Measurements from ENCODE around the gene CBX5. TPM values are rescaled to one million over a fixed set of nuclear protein-coding genes. Genes with fewer than 3 reads are reported as not detected.

CBX5 gene
- total RNA-seq, 1 donor from 2014 or later, result 173 TPM

GRCh38 chr12:54303640-54304039, 23.7 kb upstream of the CBX5 start:
- no peaks in the 10 kb centered on the region for H3K9me3 Mint-ChIP-seq (ENCODE audit: unreplicated experiment)
- no peak for DNase-seq (ENCODE audit: low spot score)
- peaks cover 12% of the 10 kb centered on the region for H3K4me1 Mint-ChIP-seq (ENCODE audit: unreplicated experiment)

DNA sequence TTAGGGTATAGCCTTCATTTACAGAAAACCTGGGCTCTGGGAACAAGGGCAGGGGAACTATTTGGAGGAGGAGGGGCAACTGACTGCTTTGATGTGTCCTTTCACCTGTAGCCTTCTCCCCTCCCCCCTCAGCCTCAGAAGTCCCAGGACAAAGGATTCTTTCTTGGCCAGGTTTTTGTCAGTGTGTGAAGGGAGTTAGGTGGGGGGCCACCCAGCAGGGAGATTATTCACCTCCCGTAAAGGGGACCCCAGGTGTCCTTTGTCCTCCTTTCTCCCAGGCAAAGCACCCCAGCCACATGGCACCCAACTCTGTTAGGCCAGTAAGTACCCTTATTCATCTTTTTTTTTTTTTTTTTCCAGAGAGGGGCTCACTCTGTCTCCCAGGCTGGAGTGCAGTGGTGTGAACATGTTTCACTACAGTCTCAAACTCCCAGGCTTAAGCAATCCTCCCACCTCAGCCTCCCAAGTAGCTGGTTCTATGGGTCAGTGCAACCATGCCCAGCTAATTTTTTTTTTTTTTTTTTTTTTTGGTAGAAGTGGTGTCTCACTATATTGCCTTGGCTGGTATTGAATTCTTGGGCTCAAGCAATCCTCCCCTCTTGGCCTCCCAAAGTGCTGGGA, 21.6 kb upstream of the CBX5 start:
- peaks cover 12% of the 10 kb centered on the region for H3K27me3 Mint-ChIP-seq (ENCODE audit: unreplicated experiment)
- no peak overlapping the region for H3K4me3 Mint-ChIP-seq (ENCODE audit: unreplicated experiment)
- TF ChIP-seq, protein P1, sequence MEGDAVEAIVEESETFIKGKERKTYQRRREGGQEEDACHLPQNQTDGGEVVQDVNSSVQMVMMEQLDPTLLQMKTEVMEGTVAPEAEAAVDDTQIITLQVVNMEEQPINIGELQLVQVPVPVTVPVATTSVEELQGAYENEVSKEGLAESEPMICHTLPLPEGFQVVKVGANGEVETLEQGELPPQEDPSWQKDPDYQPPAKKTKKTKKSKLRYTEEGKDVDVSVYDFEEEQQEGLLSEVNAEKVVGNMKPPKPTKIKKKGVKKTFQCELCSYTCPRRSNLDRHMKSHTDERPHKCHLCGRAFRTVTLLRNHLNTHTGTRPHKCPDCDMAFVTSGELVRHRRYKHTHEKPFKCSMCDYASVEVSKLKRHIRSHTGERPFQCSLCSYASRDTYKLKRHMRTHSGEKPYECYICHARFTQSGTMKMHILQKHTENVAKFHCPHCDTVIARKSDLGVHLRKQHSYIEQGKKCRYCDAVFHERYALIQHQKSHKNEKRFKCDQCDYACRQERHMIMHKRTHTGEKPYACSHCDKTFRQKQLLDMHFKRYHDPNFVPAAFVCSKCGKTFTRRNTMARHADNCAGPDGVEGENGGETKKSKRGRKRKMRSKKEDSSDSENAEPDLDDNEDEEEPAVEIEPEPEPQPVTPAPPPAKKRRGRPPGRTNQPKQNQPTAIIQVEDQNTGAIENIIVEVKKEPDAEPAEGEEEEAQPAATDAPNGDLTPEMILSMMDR (IDR thresholded peaks at IDR 0.05; ENCODE audit: unreplicated experiment), result no peak
- no peaks in the 10 kb centered on the region for H3K36me3 Mint-ChIP-seq (ENCODE audit: low read depth, unreplicated experiment)
- no peak overlapping the region for H3K27ac Mint-ChIP-seq (ENCODE audit: unreplicated experiment)
- DNase-seq (ENCODE audit: low spot score), result no peak
- H3K4me1 Mint-ChIP-seq (ENCODE audit: unreplicated experiment), result peaks cover 12% of the 10 kb centered on the region
- H3K9me3 Mint-ChIP-seq (ENCODE audit: unreplicated experiment), result no peaks in the 10 kb centered on the region

More at GRCh38 chr12:54303640-54304039, 23.7 kb upstream of the CBX5 start:
- Mint-ChIP-seq H3K27ac (ENCODE audit: unreplicated experiment) (no peak overlapping the region), H3K4me3 (ENCODE audit: unreplicated experiment) (no peak overlapping the region), H3K27me3 (ENCODE audit: unreplicated experiment) (peaks cover 8% of the 10 kb centered on the region), H3K36me3 (ENCODE audit: low read depth, unreplicated experiment) (no peaks in the 10 kb centered on the region)
- TF ChIP-seq, protein P1 (IDR thresholded peaks at IDR 0.05; ENCODE audit: unreplicated experiment), result no peak

DNA sequence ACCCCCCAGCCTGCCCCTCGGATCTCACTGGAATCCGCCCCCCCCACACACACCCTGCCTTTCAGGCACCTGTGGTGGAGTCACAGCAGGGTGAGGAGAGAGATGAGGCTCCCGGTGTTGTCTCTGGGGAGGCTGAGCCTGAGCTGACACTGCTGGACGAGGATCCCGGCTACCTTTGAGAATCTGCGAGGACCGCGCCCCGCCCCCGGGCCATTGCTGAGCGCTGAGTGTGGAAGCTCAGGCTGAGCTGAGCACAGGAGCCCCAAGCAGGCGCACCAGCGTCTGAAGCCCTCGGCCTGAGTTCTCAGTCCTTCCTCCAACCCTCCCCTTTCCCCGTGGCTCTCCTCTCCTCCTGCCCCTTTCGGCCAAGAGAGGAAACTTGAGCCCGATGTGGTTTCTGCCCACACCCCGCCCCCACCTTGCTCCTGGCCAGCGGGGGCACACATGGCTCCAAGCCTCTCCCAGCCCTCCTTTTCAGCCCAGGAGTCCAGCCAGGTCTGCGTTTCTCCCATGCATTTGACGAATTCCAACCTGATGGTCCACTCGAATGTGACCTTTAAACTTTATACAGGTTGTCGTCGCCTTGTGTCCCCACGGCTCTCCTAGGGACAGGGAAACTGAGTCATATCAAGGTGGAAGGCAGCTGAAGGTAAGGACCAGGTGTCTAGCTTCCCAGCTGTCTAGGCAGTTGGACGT, 21.0 kb upstream of the CBX5 start, which contains the start of gene NFE2:
Gene NFE2, minus strand, starts transcription at position 284 of the 696 bp plus-strand sequence. CDS start 5,767 bp downstream, outside the sequence.
- Mint-ChIP-seq H3K9me3 (ENCODE audit: unreplicated experiment) (no peaks in the 10 kb centered on the region), H3K27ac (ENCODE audit: unreplicated experiment) (no peak within 1 kb of the TSS), H3K27me3 (ENCODE audit: unreplicated experiment) (peaks cover 12% of the 10 kb centered on the region)

DNA sequence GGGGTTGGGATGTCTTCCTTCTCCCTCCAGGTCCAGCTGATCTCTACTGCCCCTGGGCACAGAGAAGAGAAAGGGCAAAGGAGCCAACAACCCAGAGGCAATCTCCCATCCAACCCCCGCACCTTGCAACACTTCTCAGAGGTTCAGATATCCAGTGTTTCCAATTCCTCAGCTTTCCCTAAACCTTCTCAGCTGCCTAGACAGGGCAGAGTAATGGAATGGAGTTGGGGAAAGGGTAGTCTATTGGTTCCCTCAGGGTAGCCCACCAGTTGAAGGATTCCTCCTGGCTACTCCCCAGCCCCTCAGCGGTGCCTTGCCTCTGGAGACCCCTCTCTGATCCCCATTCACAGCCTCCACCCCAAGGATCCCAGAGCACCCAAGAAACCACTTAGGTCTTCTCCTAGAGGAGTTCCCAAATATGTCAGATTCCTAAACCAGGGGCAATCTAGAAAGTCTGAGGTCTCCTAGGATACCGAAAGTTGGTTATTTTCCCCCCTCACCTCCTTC, 20.4 kb upstream of the CBX5 start:
- Mint-ChIP-seq H3K9me3 (ENCODE audit: unreplicated experiment) (no peaks in the 10 kb centered on the region), H3K27ac (ENCODE audit: unreplicated experiment) (no peak overlapping the region)

More for the DNA sequence above, 21.0 kb upstream of the CBX5 start, which contains the start of gene NFE2:
- Mint-ChIP-seq H3K4me3 (ENCODE audit: unreplicated experiment) (peak within 1 kb of the TSS; percentile 59), H3K36me3 (ENCODE audit: low read depth, unreplicated experiment) (no peaks in the 10 kb centered on the region), H3K4me1 (ENCODE audit: unreplicated experiment) (peaks cover 12% of the 10 kb centered on the region)
- TF ChIP-seq, protein P1 (IDR thresholded peaks at IDR 0.05; ENCODE audit: unreplicated experiment), result no peak
- DNase-seq (ENCODE audit: low spot score), result peak; percentile 61

More for the DNA sequence above, 20.4 kb upstream of the CBX5 start:
- no peaks in the 10 kb centered on the region for H3K36me3 Mint-ChIP-seq (ENCODE audit: low read depth, unreplicated experiment)
- TF ChIP-seq, protein P1 (IDR thresholded peaks at IDR 0.05; ENCODE audit: unreplicated experiment), result no peak
- H3K4me1 Mint-ChIP-seq (ENCODE audit: unreplicated experiment), result peaks cover 16% of the 10 kb centered on the region
- peaks cover 12% of the 10 kb centered on the region for H3K27me3 Mint-ChIP-seq (ENCODE audit: unreplicated experiment)
- DNase-seq (ENCODE audit: low spot score), result no peak
- peak overlapping the region; percentile 28 for H3K4me3 Mint-ChIP-seq (ENCODE audit: unreplicated experiment)

Data from endothelial cell (in vitro differentiated cells).